WI38 (cell line): ENCODE measurements around the gene DCLK2.

Experiments
- H3K4me3 ChIP-seq: 2 replicates; pipeline ENCODE4 v1.5.1; 2011; ENCODE audit warnings: low read depth, mild to moderate bottlenecking, control low read depth, low read length
- CTCF ChIP-seq: IDR thresholded peaks from 2 replicates; pipeline ENCODE4 v1.5.1; 2012; ENCODE audit warnings: low read depth, mild to moderate bottlenecking, control low read depth, low read length

The DCLK2 gene

GRCh38 chr4:150069353-150069752, 8.9 kb upstream of the DCLK2 start:
- no peak for TF ChIP-seq CTCF
- no peak overlapping the region for H3K4me3 ChIP-seq

- no peak for TF ChIP-seq CTCF
- no peak overlapping the region for H3K4me3 ChIP-seq
Observed at GRCh38 chr4:150070464-150071170, 7.6 kb upstream of the DCLK2 start.

GRCh38 chr4:150072471-150072870, 5.8 kb upstream of the DCLK2 start:
- TF ChIP-seq CTCF, result no peak
- no peak overlapping the region for H3K4me3 ChIP-seq

GRCh38 chr4:150072906-150073714, 5.1 kb upstream of the DCLK2 start:
- H3K4me3 ChIP-seq, result no peak overlapping the region
- no peak for TF ChIP-seq CTCF

GRCh38 chr4:150074064-150074463, 4.2 kb upstream of the DCLK2 start:
- TF ChIP-seq CTCF, result no peak
- H3K4me3 ChIP-seq, result no peak overlapping the region

- TF ChIP-seq CTCF, result no peak
- H3K4me3 ChIP-seq, result peak overlapping the region; percentile 88
Observed at GRCh38 chr4:150078579-150079080, 385 bp downstream of the DCLK2 start.

- peak overlapping the region; percentile 88 for H3K4me3 ChIP-seq
- no peak for TF ChIP-seq CTCF
Observed at GRCh38 chr4:150079081-150079581, 886 bp downstream of the DCLK2 start.
